HepG2 (cell line): Measurements from ENCODE around the gene ACSS3. TPM values are rescaled to one million over a fixed set of nuclear protein-coding genes. Genes with fewer than 3 reads are reported as not detected.

Source experiments
- CREB3 ChIP-seq: sonication (generic); formaldehyde crosslinking; IDR thresholded peaks from 2 replicates; pipeline ENCODE4 v1.5.0; 2020; ENCODE audit warnings: missing genetic modification reagents
- MYPOP ChIP-seq: sonication (generic); formaldehyde crosslinking; IDR thresholded peaks from 2 replicates; pipeline ENCODE4 v1.8.1; 2023; ENCODE audit warnings: mild to moderate bottlenecking, moderate library complexity, missing genetic modification reagents
- SOX13 ChIP-seq, 3 experiments: fragments of 450-650 bp in 1 of 3; sonication (generic) in 1 of 3; formaldehyde crosslinking in 1 of 3; IDR thresholded peaks in 2 of 3; conservative IDR thresholded peaks in 1 of 3; 2 replicates each; pipeline versions ENCODE4 v1.5.0 to v1.6.1; 2016 to 2020; ENCODE audit warnings: antibody characterized with exemption in 1 of 3, mild to moderate bottlenecking in 1 of 3, missing compliant biosample characterization in 1 of 3, missing genetic modification reagents in 1 of 3, moderate library complexity in 1 of 3
- ZNF30 ChIP-seq: sonication (generic); formaldehyde crosslinking; IDR thresholded peaks from 2 replicates; pipeline ENCODE4 v1.5.0; 2020; ENCODE audit warnings: mild to moderate bottlenecking, missing genetic modification reagents
- ZNF510 ChIP-seq: sonication (generic); formaldehyde crosslinking; IDR thresholded peaks from 2 replicates; pipeline ENCODE4 v1.4.0; 2020; ENCODE audit warnings: low read depth, mild to moderate bottlenecking, missing genetic modification reagents
- polyA plus RNA-seq, 8 experiments: library from polyadenylated mRNA; depleted of rRNA in 3 of 8; stranded (reverse) in 7 of 8; unstranded in 1 of 8; fragments of >200 nt; fragmentation: Illumina TruSeq in 4 of 8; extraction: Trizol in 4 of 8; gene quantifications; 2 replicates each; pipeline versions ENCODE4 v1.2.1 to v1.2.3, GENCODE V29; 2011 to 2016; ENCODE audit warnings: low read depth in 4 of 8, missing spikeins in 1 of 8, mixed read lengths in 1 of 8; ENCODE audit not compliant: insufficient read depth in 1 of 8
- total RNA-seq, 5 experiments: library from RNA; depleted of rRNA; stranded (reverse); fragments of >200 nt; fragmentation: Illumina TruSeq; extraction: Trizol; gene quantifications; 2 replicates each; pipeline ENCODE4 v1.2.3, GENCODE V29; 2016; ENCODE audit warnings: low read depth in 1 of 5
- TF ChIP-seq, protein P1 (sequence below): sonication (generic); formaldehyde crosslinking; IDR thresholded peaks from 2 replicates; pipeline ENCODE4 v1.5.1; 2020; ENCODE audit warnings: mild to moderate bottlenecking, missing genetic modification reagents, borderline replicate concordance
- TF ChIP-seq, protein P2 (sequence below), 2 experiments: sonication (generic) in 1 of 2; formaldehyde crosslinking in 1 of 2; IDR thresholded peaks; 2 replicates each; pipeline versions ENCODE4 v1.4.0 to v1.6.1; 2018 to 2020; ENCODE audit warnings: missing genetic modification reagents in 2 of 2, borderline replicate concordance in 1 of 2, low read depth in 1 of 2, mild to moderate bottlenecking in 1 of 2, missing biosample characterization in 1 of 2

The ACSS3 gene
- total and polyA plus RNA-seq, 2 of the 13 experiments (the other 11 are each of a cell fraction or from before 2014, with no cell fraction given), result 79.5 to 86.3 TPM

- TF ChIP-seq, protein P1, sequence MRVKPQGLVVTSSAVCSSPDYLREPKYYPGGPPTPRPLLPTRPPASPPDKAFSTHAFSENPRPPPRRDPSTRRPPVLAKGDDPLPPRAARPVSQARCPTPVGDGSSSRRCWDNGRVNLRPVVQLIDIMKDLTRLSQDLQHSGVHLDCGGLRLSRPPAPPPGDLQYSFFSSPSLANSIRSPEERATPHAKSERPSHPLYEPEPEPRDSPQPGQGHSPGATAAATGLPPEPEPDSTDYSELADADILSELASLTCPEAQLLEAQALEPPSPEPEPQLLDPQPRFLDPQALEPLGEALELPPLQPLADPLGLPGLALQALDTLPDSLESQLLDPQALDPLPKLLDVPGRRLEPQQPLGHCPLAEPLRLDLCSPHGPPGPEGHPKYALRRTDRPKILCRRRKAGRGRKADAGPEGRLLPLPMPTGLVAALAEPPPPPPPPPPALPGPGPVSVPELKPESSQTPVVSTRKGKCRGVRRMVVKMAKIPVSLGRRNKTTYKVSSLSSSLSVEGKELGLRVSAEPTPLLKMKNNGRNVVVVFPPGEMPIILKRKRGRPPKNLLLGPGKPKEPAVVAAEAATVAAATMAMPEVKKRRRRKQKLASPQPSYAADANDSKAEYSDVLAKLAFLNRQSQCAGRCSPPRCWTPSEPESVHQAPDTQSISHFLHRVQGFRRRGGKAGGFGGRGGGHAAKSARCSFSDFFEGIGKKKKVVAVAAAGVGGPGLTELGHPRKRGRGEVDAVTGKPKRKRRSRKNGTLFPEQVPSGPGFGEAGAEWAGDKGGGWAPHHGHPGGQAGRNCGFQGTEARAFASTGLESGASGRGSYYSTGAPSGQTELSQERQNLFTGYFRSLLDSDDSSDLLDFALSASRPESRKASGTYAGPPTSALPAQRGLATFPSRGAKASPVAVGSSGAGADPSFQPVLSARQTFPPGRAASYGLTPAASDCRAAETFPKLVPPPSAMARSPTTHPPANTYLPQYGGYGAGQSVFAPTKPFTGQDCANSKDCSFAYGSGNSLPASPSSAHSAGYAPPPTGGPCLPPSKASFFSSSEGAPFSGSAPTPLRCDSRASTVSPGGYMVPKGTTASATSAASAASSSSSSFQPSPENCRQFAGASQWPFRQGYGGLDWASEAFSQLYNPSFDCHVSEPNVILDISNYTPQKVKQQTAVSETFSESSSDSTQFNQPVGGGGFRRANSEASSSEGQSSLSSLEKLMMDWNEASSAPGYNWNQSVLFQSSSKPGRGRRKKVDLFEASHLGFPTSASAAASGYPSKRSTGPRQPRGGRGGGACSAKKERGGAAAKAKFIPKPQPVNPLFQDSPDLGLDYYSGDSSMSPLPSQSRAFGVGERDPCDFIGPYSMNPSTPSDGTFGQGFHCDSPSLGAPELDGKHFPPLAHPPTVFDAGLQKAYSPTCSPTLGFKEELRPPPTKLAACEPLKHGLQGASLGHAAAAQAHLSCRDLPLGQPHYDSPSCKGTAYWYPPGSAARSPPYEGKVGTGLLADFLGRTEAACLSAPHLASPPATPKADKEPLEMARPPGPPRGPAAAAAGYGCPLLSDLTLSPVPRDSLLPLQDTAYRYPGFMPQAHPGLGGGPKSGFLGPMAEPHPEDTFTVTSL (CRISPR knock-in tag), result no peak
- TF ChIP-seq, protein P2, sequence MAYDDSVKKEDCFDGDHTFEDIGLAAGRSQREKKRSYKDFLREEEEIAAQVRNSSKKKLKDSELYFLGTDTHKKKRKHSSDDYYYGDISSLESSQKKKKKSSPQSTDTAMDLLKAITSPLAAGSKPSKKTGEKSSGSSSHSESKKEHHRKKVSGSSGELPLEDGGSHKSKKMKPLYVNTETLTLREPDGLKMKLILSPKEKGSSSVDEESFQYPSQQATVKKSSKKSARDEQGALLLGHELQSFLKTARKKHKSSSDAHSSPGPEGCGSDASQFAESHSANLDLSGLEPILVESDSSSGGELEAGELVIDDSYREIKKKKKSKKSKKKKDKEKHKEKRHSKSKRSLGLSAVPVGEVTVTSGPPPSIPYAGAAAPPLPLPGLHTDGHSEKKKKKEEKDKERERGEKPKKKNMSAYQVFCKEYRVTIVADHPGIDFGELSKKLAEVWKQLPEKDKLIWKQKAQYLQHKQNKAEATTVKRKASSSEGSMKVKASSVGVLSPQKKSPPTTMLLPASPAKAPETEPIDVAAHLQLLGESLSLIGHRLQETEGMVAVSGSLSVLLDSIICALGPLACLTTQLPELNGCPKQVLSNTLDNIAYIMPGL (CRISPR knock-in tag; IDR thresholded peaks at IDR 0.05; ENCODE audit: borderline replicate concordance in 1 of 2, low read depth in 1 of 2), result no peak
- TF ChIP-seq MYPOP, result no peak
- TF ChIP-seq SOX13 (IDR thresholded peaks at IDR 0.05), result no peak
- TF ChIP-seq SOX13 (CRISPR knock-in tag; conservative IDR thresholded peaks at IDR 0.05 in 1 of 2, IDR thresholded peaks at IDR 0.05 in 1 of 2), result no peak
- TF ChIP-seq CREB3 (CRISPR knock-in tag), result no peak
- TF ChIP-seq ZNF510 (CRISPR knock-in tag), result no peak
- TF ChIP-seq ZNF30, result no peak
Measured at GRCh38 chr12:81211306-81211705, 133.4 kb downstream of the ACSS3 start (continued).
